AML-193 (cell line): ENCODE measurements around the gene KLF9.

ENCODE experiments used
- DNase-seq, 2 experiments: peaks; one replicate each; lab custom pipeline; 2025; lab: John Stamatoyannopoulos, UW

KLF9 gene

GRCh38 chr9:70355801-70356200 is 58.7 kb downstream of the KLF9 start:
- DNase-seq, result no peak

- peak; percentile 10 to 27 for DNase-seq
Measured at GRCh38 chr9:70352802-70353201, 61.7 kb downstream of the KLF9 start.

- no peak for DNase-seq
Measured at GRCh38 chr9:70352356-70352755, 62.1 kb downstream of the KLF9 start.

GRCh38 chr9:70347046-70347445 is 67.4 kb downstream of the KLF9 start:
- DNase-seq, result no peak

GRCh38 chr9:70340572-70340971 is 73.9 kb downstream of the KLF9 start:
- DNase-seq, result peak; percentile 23 to 27
